Activated CD4-positive, alpha-beta T cell treated with anti-CD3 and anti-CD28 coated beads, Interleukin-2, amount 50 U/mL, for 1 hour (primary cell): ENCODE results near the gene VSIG10.
A peak's percentile ranks its signal among the peaks of the same experiment; 100 is the strongest.
"Not testable (repeated sequence)": the region's sequence is repeated elsewhere in the genome, so short reads cannot be mapped to it uniquely, and the experiment has no call there.

ENCODE experiments used
- DNase-seq: peaks from one replicate; pipeline ENCODE4 v3.0.0-alpha.2; 2020

The VSIG10 gene

GRCh38 chr12:118032188-118032587 lies 71.6 kb downstream of the VSIG10 start:
- no peak for DNase-seq

- DNase-seq = no peak
Observed at GRCh38 chr12:118029166-118029565, 74.6 kb downstream of the VSIG10 start.

DNA sequence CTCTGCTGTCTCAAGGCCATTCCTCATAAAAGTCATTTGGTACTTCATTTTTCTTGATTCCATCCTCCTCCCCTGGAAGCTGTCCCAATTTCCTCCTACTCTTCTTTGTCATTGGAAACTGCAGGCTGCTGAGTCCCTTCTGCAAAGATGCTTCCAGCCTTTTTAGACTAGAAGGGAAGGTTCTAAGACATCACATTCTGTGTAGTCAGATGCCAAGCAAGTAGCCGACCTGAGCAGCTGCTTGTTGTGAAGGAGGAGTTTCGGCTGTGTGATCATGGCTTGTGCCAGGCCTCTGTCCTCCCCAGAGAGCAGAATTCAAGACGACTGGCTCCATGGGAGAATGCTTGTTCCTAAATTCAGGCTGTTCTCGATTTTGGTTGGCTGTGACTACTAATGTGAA lies 78.6 kb downstream of the VSIG10 start:
- no peak for DNase-seq

DNA sequence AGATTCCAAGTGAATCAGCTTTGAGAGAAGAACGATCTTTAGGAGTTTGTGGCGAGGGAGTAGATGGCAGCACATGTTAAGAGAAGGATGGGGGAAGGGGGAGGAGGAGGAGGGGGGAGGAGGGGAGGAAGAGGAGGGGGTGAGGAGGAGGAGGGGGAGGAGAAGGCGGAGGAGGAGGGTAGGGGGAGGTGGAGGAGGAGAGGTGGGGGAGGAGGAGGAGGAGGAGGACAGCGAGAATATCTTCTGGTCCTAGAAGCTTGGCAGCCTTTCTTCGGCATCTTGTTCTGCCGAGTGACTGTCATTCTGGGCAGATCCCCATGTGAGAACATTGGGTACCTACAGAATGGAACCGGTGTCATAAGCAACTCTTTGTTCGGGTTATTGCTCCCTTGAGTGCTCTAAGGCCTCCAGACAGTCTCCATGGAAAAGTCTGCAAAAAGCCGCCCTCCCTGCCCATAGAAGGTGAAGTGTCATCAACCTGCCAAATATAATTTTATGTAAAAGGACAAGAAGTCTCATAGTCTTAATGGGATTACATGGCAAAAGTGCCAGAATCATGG lies 80.4 kb downstream of the VSIG10 start:
- DNase-seq = no peak

DNA sequence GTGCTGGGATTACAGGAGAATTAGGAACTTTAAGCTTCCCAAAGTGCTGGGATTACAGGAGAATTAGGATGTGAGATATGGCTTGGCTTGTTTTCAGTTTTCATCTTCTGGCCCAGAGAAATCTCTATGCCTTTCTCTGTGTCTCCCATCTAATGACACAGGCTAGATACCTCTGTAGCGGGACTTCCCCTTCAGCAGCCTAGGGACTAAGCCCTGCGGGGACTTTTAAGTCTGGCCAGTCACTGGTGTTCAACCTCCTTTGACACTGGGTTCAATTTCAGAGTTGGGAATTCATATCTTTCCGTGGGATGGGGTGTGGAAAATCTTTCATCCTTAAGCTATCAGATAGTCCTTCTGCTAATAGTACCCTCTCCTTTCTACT lies 81.1 kb downstream of the VSIG10 start:
- no peak for DNase-seq

- DNase-seq = not testable (repeated sequence)
Observed at GRCh38 chr12:118022097-118022727, 81.6 kb downstream of the VSIG10 start.

GRCh38 chr12:118020036-118020435 lies 83.8 kb downstream of the VSIG10 start:
- DNase-seq = no peak

- DNase-seq = no peak
Observed at GRCh38 chr12:118017926-118018325, 85.9 kb downstream of the VSIG10 start.

- DNase-seq = peak; percentile 98
Observed at GRCh38 chr12:118016424-118017264, 87.2 kb downstream of the VSIG10 start, which contains the start of gene RFC5. Gene RFC5, plus strand, starts transcription at chr12:118016703. Its CDS starts 125 bp downstream, at chr12:118016828.

DNA sequence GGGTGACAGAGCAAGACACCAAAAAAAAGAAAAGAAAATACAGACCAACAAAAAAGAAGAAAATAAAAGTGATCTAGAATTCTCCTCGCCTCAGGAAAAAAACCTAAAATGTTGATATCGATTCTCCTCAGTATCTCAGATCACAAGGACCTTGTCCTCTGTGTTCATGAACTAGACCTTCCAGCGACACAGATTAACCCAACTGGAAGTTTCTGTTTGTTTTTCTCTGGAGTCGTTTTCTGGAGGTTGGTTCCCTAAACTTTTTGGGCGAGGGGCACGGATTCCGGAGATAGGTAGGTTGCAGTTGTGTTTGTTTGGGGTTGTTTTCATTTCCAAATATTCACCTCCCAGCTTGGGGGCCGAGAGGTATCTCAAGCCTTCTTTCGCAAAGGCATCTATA lies 87.9 kb downstream of the VSIG10 start:
- no peak for DNase-seq

- no peak for DNase-seq
Observed at GRCh38 chr12:118015306-118015705, 88.5 kb downstream of the VSIG10 start.
